NCI-H1105 treated with DMSO at 0.1 percent for 48 hours (cell line): ENCODE data around the gene MIXL1.
"Not testable (repeated sequence)": the region's sequence is repeated elsewhere in the genome, so short reads cannot be mapped to it uniquely, and the experiment has no call there.

Source experiments
- DNase-seq: peaks from one replicate; lab custom pipeline; 2025; lab: John Stamatoyannopoulos, UW

Gene MIXL1

GRCh38 chr1:226223157-226223785 lies at the start of gene MIXL1:
Gene MIXL1, plus strand, starts transcription at chr1:226223664. Its CDS starts 18 bp downstream, at chr1:226223682.
- DNase-seq = no peak

GRCh38 chr1:226176870-226177269 lies 46.6 kb upstream of the MIXL1 start:
- no peak for DNase-seq

GRCh38 chr1:226181996-226182714 lies 41.3 kb upstream of the MIXL1 start:
- DNase-seq = no peak

- no peak for DNase-seq
These were observed 38.1 kb upstream of the MIXL1 start for GRCh38 chr1:226185141-226186036.

- peak; percentile 80 for DNase-seq
These were observed 37.1 kb upstream of the MIXL1 start, which contains the start of gene ACBD3 for GRCh38 chr1:226186124-226187018. Gene ACBD3, minus strand, starts transcription at chr1:226186741. Its CDS starts 66 bp downstream, at chr1:226186675.

- no peak for DNase-seq
These were observed 36.5 kb upstream of the MIXL1 start for GRCh38 chr1:226187019-226187322.

GRCh38 chr1:226187380-226187779 lies 36.1 kb upstream of the MIXL1 start:
- DNase-seq = no peak

GRCh38 chr1:226195144-226195543 lies 28.3 kb upstream of the MIXL1 start:
- DNase-seq = no peak

GRCh38 chr1:226199971-226200370 lies 23.5 kb upstream of the MIXL1 start:
- DNase-seq = no peak

- DNase-seq = no peak
These were observed 22.4 kb upstream of the MIXL1 start for GRCh38 chr1:226201029-226201593.

- no peak for DNase-seq
These were observed 21.2 kb upstream of the MIXL1 start for GRCh38 chr1:226202246-226202645.

- not testable (repeated sequence) for DNase-seq
These were observed 20.8 kb upstream of the MIXL1 start for GRCh38 chr1:226202666-226203065.

GRCh38 chr1:226203240-226203639 lies 20.2 kb upstream of the MIXL1 start:
- DNase-seq = no peak

GRCh38 chr1:226203655-226204054 lies 19.8 kb upstream of the MIXL1 start:
- no peak for DNase-seq

GRCh38 chr1:226204198-226204597 lies 19.3 kb upstream of the MIXL1 start:
- DNase-seq = no peak

- DNase-seq = no peak
These were observed 16.4 kb upstream of the MIXL1 start for GRCh38 chr1:226207048-226207447.

GRCh38 chr1:226209307-226210059 lies 14.0 kb upstream of the MIXL1 start:
- no peak for DNase-seq

- no peak for DNase-seq
These were observed 12.8 kb upstream of the MIXL1 start for GRCh38 chr1:226210571-226211176.

GRCh38 chr1:226211181-226211821 lies 12.2 kb upstream of the MIXL1 start:
- no peak for DNase-seq

- DNase-seq = no peak
These were observed 10.9 kb upstream of the MIXL1 start for GRCh38 chr1:226212545-226212944.
